Thoracic aorta endothelial cell (primary cell): ENCODE results near the gene SPOP. TPM values are rescaled to one million over a fixed set of nuclear protein-coding genes. Genes with fewer than 3 reads are reported as not detected.

Experiments
- total RNA-seq: library from RNA; depleted of rRNA; stranded (reverse); fragments of >200 nt; gene quantifications from 2 replicates; pipeline ENCODE4 v1.2.3, GENCODE V29; 2012

SPOP gene
- 65.1 and 67.0 TPM in 2 replicates for total RNA-seq

GRCh38 chr17:49677933-49678847 lies at the start of gene SPOP:
Gene SPOP, minus strand, starts transcription at chr17:49678097. Its CDS starts 55,287 bp downstream, at chr17:49622810.

GRCh38 chr17:49707608-49708514 lies 30.0 kb upstream of the SPOP start, which contains the start of gene SLC35B1:
Gene SLC35B1, minus strand, starts transcription at chr17:49707964. Its CDS starts 131 bp downstream, at chr17:49707833.

GRCh38 chr17:49575679-49576087 lies 102.2 kb downstream of the SPOP start, which contains the start of gene NXPH3:
Gene NXPH3, plus strand, starts transcription at chr17:49575871. Its CDS starts 349 bp downstream, at chr17:49576220.

Other genes starting within 250 kb of the SPOP start
- 0.07 TPM in 1 of 2 replicates, not detected in the other for gene NGFR, start 182.8 kb downstream of the SPOP start, total RNA-seq
- gene NXPH3, start 102.2 kb downstream of the SPOP start, total RNA-seq, result 0.53 and 0.72 TPM in 2 replicates
- gene SLC35B1, start 29.9 kb upstream of the SPOP start, total RNA-seq, result 58.4 and 63.7 TPM in 2 replicates
- gene FAM117A, start 86.0 kb upstream of the SPOP start, total RNA-seq, result 5.9 and 7.8 TPM in 2 replicates
- 69.7 and 70.4 TPM in 2 replicates for gene KAT7, start 110.6 kb upstream of the SPOP start, total RNA-seq
- not detected in 2 replicates for gene TAC4, start 170.0 kb upstream of the SPOP start, total RNA-seq